Cerebellar nuclear complex (tissue), 1 donor: ENCODE results near the gene HNRNPA2B1.

Experiments
- DNase-seq, 2 experiments: peaks; one replicate each; lab custom pipeline; 2025; lab: John Stamatoyannopoulos, UW

The HNRNPA2B1 gene

DNA sequence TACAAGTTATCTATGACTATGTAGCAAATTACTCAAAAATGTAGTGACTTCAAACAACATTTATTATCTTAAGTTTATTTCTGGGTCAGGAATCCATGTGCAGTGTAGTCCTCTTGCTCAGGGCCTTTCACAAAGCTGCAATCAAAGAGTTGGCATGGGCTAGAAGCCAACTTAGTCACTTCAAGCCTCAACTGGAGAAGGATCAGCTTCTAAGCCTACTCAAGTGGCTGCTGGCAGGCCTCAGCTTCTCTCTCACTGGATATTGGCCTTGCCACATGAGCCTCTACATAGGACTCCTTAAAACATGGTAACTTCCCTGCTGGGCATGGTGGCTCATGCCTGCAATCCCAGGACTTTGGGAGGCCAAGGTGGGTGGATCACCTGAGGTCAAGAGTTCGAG lies 53.5 kb downstream of the HNRNPA2B1 start:
- no peak for DNase-seq

DNA sequence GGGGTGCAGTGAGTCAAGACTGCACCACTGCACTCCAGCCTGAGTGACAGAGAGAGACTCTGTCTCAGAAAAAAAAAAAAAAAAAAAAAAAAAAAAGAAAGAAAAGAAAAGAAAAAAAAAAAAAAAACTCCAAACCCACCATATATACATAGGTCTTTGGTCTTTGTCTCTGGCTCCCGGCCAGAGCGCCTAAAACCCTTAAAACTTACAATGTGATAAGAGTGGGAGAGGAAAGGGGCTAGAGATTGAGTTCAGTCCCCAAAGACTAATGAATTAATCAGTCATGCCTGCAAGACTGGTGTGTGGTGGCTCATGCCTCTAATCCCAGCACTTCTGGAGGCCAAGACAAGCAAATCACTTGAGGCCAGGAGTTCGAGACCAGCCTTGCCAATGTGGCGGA lies 55.3 kb downstream of the HNRNPA2B1 start:
- DNase-seq = no peak

DNA sequence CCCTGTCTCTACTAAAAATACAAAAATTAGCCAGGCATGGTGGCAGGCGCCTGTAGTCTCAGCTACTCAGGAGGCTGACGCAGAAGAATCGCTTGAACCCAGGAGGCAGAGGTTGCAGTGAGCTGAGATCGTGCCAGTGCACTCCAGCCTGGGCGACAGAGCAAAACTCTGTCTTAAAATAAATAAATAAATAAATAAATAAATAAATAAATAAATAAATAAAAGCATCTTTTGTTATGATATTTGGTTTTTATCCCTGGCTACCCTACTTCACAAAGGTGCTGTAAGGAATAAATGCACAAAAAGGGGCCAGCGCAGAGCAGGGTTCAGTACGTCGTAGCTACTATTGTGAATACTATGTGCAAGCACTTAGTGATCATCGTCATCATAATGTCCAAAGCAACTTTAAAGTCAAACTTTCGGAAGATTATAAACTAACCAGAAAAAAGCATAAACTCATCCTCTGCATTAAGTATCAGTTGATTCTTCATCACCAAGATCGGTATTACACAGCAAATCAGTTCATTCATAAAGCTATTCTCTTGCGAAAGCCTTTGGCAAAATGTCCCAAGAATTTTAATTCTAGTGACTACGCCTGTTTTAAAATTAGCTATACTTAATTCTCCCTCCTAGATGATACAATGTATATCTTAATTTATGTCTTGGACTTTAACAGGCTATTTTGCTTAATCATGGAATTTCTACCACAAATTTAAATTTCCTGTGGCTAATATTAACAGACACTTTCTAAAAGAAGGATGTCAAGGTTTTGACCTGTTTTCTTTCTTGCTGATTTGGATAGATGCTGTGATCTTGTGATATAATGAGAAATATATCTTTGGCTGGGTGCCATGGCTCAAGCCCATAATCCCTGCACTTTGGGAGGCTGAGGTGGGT lies 56.1 kb downstream of the HNRNPA2B1 start:
- no peak for DNase-seq

DNA sequence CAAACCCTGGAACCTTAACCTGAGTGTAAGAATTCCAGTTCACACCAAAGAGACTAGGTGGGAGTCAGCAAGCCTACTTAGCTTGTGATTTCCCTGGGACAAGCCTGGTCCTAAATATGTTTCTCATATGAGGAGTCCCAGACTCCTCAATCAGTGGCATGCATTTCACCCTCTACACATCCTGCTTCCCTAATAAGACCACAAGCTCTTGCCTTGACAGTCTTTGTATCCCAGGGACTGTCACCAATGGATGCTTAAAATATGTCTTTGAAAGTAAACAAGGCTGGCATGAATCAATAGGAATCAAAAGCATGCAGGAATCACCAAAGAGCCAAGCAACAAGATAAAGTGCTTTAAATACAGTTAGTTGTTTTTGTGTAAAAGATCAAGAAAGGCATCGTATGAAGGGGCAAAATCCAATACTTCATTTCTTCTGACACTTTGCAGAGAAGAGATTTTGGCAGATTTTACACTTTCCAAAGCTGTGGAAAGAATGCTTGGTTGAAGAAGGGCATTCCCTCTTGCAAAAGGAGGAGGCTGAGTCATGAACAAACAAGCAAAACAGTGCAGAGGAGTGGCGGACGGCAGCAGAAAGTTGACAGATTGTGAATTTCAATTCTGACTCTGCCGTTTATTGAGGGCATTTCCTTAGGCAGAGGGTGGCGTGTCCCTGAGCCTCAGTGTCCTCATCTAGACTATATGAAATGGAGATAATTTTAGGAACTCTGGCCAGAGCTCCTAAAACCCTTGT lies 57.1 kb downstream of the HNRNPA2B1 start:
- DNase-seq = no peak

DNA sequence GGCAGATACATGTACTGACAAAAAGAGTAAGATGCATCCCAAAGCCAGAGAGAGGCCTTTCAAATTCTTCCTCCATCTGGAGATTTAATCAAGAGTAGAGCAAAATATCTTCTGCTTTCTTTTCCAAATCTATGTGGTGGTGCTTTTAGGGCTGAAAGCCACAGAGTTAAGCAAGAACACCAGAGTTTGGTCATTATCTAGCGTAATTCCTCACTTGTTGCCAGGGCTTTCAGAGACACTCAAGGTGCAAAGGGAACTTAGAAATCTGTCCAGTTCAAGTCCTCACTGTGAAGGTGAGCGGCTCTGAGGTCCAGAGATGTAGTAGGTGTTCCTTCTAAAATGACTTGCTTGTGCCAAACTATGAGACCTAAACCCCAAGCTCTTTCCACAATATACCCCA lies 59.5 kb downstream of the HNRNPA2B1 start:
- no peak for DNase-seq

DNA sequence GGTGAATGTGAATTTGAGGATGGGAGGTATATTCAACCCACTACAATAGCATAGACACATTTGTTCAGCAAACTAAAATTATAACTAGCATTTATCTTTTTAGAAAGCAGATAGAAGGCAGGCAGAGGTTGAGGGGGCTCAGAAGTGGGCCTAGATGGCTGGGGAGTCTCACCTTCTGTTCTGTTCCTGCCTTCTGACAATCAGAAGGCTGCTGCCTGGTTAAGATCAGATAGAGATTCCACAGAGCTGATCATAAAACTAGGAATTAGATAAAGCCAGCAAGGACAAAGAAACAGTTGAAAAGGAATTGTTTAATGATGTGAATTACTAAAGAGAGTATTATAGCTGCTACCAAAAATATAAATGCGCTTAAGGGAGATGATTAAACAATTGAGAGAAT lies 60.2 kb downstream of the HNRNPA2B1 start:
- DNase-seq = no peak
